ENCODE data around the gene HINT3. TPM values are rescaled to one million over a fixed set of nuclear protein-coding genes. Genes with fewer than 3 reads are reported as not detected.
"Not testable (repeated sequence)": the region's sequence is repeated elsewhere in the genome, so short reads cannot be mapped to it uniquely, and the experiment has no call there.

The HINT3 gene
- total RNA-seq, 1 donor from 2014 or later, result 81.1 TPM

- no peak for DNase-seq
Observed at GRCh38 chr6:125962900-125963497, 6.4 kb downstream of the HINT3 start.

GRCh38 chr6:125963817-125964216 lies 7.2 kb downstream of the HINT3 start:
- no peak for DNase-seq

DNA sequence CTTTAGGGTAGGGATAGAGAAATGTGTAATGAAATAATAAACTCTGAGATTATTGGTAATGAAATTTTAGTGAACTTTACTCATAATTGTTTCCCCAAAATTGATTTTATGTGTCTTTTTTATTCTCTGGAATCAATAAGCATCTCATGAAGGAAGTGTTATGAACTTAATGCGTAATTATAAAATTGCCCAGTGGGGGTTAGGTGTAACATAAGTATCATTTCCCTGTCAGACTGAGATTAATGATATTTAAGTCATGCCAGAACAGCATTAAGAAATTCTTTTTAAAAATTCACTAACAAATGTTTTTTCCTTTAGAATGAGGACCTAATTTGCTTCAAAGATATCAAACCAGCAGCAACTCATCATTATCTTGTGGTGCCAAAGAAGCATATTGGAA lies 10.0 kb downstream of the HINT3 start:
- DNase-seq, result no peak

- no peak for DNase-seq
Observed at GRCh38 chr6:125968493-125968892, 11.9 kb downstream of the HINT3 start.

DNA sequence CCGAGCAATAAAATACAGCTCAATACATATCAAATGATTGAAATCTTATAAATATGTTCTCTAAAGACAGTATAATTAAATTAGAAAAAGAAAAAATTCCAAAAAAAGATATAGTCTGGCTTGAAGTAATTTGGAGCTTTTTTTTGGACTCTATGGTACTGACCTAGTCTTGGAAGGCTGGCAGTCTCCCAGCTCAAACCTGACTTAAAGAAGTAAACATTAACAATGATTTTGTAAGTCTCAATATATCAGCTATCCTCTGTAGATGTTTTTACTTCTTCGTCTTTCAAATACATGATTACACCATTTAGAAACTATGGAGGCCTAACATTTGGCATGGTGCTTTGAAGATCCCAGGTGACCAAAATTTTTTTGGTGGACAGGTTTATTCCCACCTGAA lies 14.2 kb downstream of the HINT3 start:
- DNase-seq, result no peak

- not testable (repeated sequence) for DNase-seq
Observed at GRCh38 chr6:125972478-125972877, 15.9 kb downstream of the HINT3 start.

DNA sequence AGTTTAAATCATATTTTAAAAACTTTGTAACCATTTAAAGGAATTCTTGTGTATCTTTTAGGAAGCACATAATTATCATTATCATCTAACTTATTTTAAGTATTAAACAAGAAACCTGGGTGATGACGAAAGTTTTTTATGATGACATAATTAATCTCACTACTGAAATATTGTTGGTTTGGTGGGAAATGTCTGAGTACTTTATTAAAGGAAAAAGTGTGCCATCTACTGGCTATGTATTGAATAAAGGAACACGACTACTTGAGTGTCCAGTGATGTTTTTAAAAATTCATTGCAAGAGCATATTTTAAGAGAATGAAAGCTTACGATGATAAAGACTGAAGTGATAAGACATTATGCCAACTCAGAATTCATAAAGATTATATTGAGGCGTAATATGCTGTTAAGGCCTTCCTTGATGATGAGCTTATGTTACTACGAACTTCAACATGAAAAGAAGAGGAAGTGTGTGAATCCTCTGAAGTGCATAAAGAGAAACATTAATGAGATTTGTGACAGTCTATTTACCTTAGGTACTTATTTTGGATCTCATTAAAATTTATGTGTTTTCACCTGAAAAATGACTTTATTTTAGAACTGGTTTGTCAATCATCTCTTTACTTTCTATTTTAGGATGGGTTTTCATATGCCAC lies 17.8 kb downstream of the HINT3 start:
- no peak for DNase-seq

DNA sequence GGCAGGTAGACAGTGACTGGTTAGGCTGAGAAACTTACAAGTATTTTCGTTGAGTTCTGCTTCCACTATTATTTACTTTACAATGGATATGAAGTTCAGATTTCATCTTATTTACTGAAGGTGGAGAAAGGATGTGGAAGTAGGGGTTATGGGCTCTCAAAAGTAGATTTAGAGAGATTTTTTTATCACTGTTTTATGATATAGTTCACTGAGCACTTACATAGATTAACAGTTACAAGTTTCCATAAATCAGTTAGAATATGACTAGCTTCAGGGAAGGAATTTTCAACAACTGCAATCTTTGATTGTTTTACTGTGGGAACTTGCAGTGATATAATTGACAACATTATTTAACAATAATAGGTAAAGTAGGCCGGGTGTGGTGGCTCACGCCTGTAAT lies 22.5 kb downstream of the HINT3 start:
- DNase-seq, result no peak

- DNase-seq, result no peak
Observed at GRCh38 chr6:125981571-125982185, 25.1 kb downstream of the HINT3 start.

GRCh38 chr6:125983246-125983945 lies 26.8 kb downstream of the HINT3 start:
- no peak for DNase-seq

- DNase-seq, result no peak
Observed at GRCh38 chr6:125984311-125984710, 27.7 kb downstream of the HINT3 start.

DNA sequence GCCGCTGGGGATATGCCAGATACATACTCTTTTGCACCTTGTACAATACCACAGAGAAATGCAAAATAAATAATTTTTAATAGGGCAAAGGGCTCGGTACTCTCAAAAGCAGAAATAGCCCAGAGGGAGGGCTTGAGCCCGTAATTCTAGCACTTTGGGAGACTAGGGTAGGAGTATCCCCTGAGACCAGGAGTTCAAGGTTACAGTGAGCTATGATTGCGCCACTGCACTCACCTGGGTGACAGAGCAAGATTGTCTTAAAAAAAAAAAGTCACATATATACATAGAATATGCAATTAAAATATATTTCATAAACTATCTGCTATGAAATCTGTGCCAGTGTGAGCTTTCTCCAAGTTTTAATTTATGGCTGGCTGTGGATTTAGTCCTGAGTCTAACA lies 29.0 kb downstream of the HINT3 start:
- DNase-seq, result no peak

GRCh38 chr6:125985979-125986300 lies 29.4 kb downstream of the HINT3 start:
- DNase-seq, result no peak

- peak; percentile 91 for DNase-seq
Observed at GRCh38 chr6:125986301-125987025, 29.9 kb downstream of the HINT3 start, which contains the start of gene TRMT11. Gene TRMT11, plus strand, starts transcription at chr6:125986540. Its CDS starts 11 bp downstream, at chr6:125986551.

GRCh38 chr6:125987026-125987617 lies 30.6 kb downstream of the HINT3 start:
- DNase-seq, result no peak

GRCh38 chr6:125988280-125988679 lies 31.7 kb downstream of the HINT3 start:
- no peak for DNase-seq

GRCh38 chr6:125989631-125990030 lies 33.1 kb downstream of the HINT3 start:
- DNase-seq, result no peak

DNA sequence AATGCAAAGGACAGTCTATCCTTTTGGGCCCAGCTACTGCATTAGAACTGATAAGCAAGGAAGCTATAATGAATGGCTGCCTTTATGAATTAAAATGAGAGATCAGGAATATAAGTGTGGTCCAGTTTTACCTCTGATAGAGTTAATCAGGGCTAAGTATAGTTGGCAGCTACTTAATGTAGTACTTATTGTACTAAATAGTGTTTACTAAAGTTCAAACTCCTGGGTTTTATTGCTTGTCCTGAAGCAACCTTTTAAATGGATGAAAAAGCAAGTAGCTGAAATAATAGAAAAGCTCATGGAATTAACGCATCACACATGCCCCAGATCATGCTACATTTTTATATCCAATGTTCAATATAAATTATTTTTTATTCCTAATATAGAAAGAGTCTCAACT lies 35.1 kb downstream of the HINT3 start:
- DNase-seq, result no peak

DNA sequence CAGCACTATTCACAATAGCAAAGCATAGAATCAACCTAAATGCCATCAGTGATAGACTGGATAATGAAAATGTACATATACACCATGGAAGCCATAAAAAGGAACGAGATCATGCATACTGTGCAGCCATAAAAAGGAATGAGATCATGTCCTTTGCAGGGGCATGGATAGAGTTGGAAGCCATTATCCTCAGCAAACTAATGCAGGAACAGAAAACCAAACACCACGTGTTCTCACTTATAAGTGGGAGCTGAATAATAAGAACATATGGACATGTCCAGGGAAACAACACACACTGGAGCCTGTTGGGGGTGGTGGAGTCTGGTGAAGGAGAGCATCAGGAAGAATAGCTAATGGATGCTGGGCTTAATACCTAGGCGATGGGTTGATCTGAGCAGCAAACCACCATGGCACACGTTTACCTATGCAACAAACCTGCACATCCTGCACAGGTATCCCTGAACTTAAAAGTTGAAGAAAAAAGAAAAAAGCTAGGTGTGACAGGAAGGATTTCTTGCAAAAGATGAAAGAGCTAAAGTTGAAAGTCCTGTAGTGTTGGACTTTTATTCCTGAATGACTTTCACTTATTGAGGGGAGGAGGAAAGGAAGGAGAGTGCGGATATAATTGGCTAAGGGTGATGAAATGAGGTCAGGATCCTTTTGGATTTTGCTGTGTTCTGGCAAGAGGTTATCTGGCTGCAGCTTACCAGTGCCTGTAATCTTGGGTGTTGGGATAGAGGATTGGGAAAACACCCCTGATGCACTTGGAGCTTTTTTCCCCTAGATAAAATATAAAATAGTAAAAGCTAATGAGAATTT lies 38.3 kb downstream of the HINT3 start:
- no peak for DNase-seq

DNA sequence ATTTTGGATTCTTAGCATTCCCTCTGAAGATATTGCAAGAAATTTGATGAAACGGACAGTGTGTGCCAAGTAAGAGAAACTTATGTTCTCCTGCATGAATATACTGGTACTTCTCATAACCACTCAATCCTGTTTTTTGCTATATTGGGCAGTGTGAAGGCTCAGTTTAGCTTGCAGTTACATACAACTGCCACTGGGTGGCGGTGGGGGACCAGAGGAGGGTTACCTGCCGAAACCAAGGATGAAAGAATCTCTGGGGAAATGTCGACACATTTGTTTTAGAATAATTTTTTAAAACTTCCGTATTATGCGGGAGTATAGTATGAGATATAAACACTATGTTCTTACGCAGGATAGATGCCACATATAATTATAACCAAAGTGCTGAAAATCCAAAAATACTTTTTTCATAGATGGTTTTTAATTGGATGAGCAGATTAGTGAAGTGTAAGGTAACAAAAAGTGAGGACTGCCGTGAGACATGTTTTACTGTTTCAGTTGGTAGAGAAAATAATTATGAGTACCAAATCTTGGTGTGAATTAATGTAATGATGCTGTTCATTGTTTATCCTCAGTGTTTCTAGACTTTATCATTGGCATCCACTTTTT lies 39.5 kb downstream of the HINT3 start:
- DNase-seq, result peak; percentile 54
